Activated naive CD8-positive, alpha-beta T cell treated with anti-CD3 and anti-CD28 coated beads, Interleukin-2, amount 50 U/mL, for 24 hours (primary cell): Measurements from ENCODE around the gene CYP24A1.

Experiments used
- ATAC-seq: fragments of 150-1000 bp; cut with Tn5 transposase; one replicate; pipeline ENCODE4 v1.10.0; 2021
- DNase-seq: peaks from one replicate; pipeline ENCODE4 v3.0.0; 2021
- H3K27ac Mint-ChIP-seq: one replicate; pipeline ENCODE4 v1.8.0; 2021; ENCODE audit warnings: mild to moderate bottlenecking, mixed read lengths
- H3K27me3 Mint-ChIP-seq: one replicate; pipeline ENCODE4 v1.8.0; 2021; ENCODE audit warnings: mixed read lengths
- H3K36me3 Mint-ChIP-seq: one replicate; pipeline ENCODE4 v1.8.0; 2021; ENCODE audit warnings: low read depth, mixed read lengths
- H3K4me1 Mint-ChIP-seq: one replicate; pipeline ENCODE4 v1.8.0; 2021; ENCODE audit warnings: mixed read lengths
- H3K4me3 Mint-ChIP-seq: one replicate; pipeline ENCODE4 v1.8.0; 2021; ENCODE audit warnings: mild to moderate bottlenecking, moderate library complexity, mixed read lengths
- H3K9me3 Mint-ChIP-seq: one replicate; pipeline ENCODE4 v1.8.0; 2021; ENCODE audit warnings: mixed read lengths

The CYP24A1 gene

DNA sequence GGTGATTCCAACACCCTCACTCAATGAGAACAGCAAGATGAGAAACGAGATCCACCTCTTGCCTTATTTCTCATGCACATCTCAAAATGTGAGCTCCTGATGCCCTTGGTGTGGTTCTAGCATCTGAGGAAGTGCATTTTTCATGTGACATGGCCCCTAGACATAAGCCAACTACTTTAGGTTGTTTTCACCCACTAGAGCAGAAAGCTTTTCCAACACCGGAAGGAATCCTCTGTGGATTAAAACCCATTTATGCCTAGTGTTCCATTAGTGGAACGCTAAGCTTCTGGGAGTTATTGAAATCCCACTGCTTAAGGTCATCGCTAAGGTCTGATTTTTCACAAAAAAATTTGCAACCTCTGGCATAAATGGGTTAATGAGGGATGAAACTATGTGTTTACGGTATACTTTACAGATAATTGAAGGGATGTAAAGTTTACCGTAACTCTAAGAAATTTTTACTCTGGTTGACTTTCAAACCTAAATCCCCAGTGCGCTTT, 24.0 kb downstream of the CYP24A1 start:
- Mint-ChIP-seq H3K27me3 (peaks cover 7% of the 10 kb centered on the region), H3K4me3 (no peak overlapping the region), H3K9me3 (no peaks in the 10 kb centered on the region), H3K27ac (no peak overlapping the region), H3K4me1 (no peaks in the 10 kb centered on the region), H3K36me3 (no peaks in the 10 kb centered on the region)
- DNase-seq (no peak), ATAC-seq (no peak)

DNA sequence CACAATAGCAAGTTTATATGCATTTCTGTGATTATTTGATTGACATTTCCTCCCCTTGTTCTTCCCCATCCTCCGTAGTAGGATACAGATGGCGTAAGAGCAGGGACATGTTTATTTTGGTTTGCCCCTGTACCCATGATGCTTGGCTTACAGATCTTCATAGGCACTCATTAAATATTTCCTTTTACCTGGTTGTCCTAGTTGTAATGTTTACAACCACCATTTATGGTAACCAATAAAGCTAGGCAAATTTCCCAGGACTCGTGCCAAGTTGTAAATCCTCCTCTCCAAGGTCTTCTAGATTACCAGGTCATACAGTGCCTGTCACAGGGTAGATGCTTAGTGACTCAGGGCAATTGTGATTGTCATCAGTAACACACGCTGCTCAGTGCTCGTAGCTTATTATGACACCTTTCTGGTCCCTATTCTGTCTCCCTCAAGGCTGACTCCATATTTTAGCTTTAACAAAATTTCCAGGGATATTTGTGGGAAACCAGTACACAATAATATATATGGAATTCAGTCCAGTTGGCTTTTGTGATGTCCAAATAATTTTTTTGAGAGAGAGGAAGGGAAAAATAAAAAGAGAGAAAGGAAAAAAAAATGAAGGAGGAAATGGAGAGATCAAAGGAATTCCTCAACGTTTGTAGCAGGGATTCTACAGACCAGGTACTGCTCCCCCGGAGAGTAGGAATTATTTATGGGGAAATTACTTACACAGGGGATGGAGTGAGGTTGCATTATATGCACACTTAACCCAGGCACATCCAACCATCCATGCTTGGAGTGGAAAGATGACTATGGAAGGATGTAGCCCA, 24.6 kb downstream of the CYP24A1 start:
- Mint-ChIP-seq H3K9me3 (no peaks in the 10 kb centered on the region), H3K27ac (no peak overlapping the region), H3K27me3 (peaks cover 8% of the 10 kb centered on the region), H3K4me1 (no peaks in the 10 kb centered on the region), H3K4me3 (no peak overlapping the region), H3K36me3 (no peaks in the 10 kb centered on the region)
- DNase-seq = no peak
- ATAC-seq = no peak

DNA sequence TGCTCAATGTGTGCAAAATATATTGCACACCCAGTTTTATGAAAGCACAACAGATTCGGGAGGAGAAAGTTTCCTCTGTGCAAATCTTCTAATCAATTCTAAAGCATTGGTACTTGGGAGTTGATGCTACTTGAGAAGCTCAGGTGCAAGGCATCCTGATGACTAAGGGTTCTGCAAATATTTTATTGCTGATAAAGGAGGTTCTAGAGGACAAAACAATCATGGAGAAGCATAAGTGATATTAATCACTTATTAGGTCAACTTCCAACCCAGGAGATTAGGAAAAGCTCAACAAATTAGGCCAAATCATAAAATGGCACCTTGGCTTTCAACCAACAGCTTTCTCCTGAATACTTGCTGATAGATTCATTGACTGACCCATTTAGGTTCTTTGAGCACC, 27.1 kb downstream of the CYP24A1 start:
- Mint-ChIP-seq H3K27me3 (peaks cover 13% of the 10 kb centered on the region), H3K4me3 (no peak overlapping the region), H3K4me1 (no peaks in the 10 kb centered on the region), H3K9me3 (no peaks in the 10 kb centered on the region), H3K36me3 (no peaks in the 10 kb centered on the region), H3K27ac (no peak overlapping the region)
- ATAC-seq (no peak), DNase-seq (no peak)

DNA sequence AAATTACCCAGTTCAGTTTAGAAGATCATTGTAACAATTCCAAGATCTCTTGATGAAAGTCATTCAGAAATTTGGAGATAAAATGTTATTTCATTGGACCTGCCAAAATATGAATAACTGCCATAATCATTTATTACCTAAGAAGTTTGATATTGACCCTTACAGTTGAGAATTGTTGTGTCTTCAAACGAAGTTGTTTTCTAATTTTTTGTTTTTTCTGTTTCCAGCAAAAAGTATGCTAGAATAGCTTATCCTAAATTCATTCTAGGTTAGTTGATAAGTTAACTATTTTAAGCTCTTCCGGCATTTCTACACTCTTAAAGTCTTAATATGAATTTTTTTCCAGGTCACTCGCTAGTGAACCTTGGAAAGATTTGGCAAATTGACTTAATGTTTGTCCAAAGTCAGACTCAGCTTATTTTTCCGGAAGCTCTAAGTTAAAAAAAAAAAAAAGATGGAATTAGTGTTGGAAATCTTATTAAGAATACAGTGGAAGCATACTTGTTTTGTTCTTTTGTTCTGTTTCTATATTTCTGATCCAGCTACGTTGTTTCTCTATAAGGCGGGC, 28.9 kb downstream of the CYP24A1 start:
- no peaks in the 10 kb centered on the region for H3K36me3 Mint-ChIP-seq
- peaks cover 20% of the 10 kb centered on the region for H3K27me3 Mint-ChIP-seq
- H3K4me1 Mint-ChIP-seq = no peaks in the 10 kb centered on the region
- H3K4me3 Mint-ChIP-seq = no peak overlapping the region
- ATAC-seq (no peak), DNase-seq (no peak)
- H3K27ac Mint-ChIP-seq = no peak overlapping the region
- H3K9me3 Mint-ChIP-seq = no peaks in the 10 kb centered on the region

DNA sequence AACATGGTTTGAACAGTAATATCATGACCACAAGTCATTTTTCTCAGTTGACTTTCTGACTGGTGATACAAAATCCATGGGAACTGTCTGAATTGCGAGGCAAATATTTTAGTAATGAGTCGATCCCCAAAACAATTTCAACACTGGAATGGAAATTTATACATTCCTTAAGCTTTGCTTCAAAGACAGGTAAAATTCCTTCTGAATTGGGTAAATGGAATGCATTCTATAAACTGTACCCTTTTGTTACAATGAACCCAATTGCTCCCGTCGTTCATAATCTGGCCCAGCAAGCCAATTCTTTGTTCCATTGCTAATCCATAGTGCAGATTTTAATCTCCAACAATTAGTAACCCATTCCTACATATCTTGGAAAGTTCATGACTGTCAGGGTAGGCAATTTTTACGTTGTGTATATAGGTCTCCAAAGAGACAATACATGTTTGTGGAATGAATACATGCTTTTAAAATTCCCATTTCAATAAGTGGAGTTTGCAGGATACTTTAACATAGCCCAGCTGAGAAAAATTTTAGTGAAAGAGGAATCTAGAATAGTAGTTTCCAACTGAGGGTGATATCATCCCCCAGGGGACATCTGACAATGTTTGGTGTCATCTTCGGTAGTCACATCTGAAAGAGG, 32.7 kb downstream of the CYP24A1 start:
- Mint-ChIP-seq H3K4me1 (no peaks in the 10 kb centered on the region), H3K27ac (no peak overlapping the region), H3K36me3 (no peaks in the 10 kb centered on the region), H3K4me3 (no peak overlapping the region), H3K27me3 (peaks cover 14% of the 10 kb centered on the region), H3K9me3 (no peaks in the 10 kb centered on the region)
- ATAC-seq (no peak), DNase-seq (no peak)

DNA sequence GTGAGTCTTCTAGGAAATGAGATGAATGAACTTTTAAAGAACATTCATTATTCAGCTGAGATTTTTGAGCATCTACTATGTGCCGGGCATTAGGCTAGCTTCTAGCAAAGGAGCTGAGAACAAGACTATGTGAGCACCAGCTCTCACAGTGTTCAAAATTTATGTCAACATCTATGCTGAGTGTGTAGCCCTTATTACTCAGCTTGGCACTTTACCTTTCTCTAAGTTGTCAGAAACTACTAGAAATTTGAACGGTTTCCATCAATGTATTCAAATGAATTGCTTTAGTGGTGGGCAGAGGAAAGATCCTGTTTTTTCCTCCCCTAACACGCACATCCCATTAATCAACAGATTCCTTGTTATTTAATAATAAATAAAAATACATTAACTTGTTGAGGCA, 33.3 kb downstream of the CYP24A1 start:
- DNase-seq (no peak), ATAC-seq (no peak)
- Mint-ChIP-seq H3K4me3 (no peak overlapping the region), H3K27ac (no peak overlapping the region), H3K27me3 (peaks cover 14% of the 10 kb centered on the region), H3K9me3 (no peaks in the 10 kb centered on the region), H3K36me3 (no peaks in the 10 kb centered on the region), H3K4me1 (no peaks in the 10 kb centered on the region)

DNA sequence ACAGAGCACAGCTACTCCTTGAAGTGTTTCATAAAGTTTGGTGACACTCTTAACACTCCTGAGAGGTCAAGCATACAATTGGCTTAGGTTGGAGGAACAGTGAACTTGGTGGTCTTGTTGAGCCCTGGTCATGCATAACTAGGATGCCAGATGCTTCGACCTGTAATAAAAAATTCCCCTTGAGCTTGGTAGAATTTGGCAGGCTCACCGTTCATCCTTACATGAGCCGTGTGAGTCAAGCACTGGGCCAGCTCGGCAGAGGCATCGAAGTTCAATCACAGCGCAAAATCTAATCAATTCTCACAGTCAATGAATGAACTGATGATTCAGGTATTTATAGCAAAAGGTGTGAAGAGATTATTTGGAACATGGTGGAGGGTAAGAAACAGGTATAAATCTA, 33.7 kb downstream of the CYP24A1 start:
- Mint-ChIP-seq H3K27me3 (peaks cover 13% of the 10 kb centered on the region), H3K27ac (no peak overlapping the region), H3K4me1 (no peaks in the 10 kb centered on the region), H3K9me3 (no peaks in the 10 kb centered on the region), H3K4me3 (no peak overlapping the region), H3K36me3 (no peaks in the 10 kb centered on the region)
- ATAC-seq (no peak), DNase-seq (no peak)

DNA sequence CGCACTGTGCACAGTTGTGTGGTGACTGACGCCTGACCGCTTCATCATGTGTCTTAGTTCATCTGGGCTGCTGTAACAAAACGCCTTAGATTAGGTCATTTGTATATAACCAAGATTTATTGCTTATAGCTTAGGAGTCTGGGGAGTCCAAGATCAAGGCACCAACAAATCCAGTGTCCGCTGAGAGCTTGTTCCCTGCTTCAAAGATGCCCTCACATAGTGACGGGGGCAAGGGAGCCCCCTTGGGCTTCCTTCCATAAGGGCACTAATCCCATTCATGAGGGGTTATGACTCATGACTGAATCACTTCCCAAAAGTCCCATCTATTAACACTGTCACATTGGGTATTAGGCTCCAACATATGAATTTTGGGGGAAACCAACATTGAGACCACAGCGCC, 34.6 kb downstream of the CYP24A1 start:
- DNase-seq (no peak), ATAC-seq (no peak)
- H3K27ac Mint-ChIP-seq = no peak overlapping the region
- H3K9me3 Mint-ChIP-seq = no peaks in the 10 kb centered on the region
- H3K4me1 Mint-ChIP-seq = no peaks in the 10 kb centered on the region
- no peak overlapping the region for H3K4me3 Mint-ChIP-seq
- H3K27me3 Mint-ChIP-seq = peaks cover 12% of the 10 kb centered on the region
- H3K36me3 Mint-ChIP-seq = no peaks in the 10 kb centered on the region

DNA sequence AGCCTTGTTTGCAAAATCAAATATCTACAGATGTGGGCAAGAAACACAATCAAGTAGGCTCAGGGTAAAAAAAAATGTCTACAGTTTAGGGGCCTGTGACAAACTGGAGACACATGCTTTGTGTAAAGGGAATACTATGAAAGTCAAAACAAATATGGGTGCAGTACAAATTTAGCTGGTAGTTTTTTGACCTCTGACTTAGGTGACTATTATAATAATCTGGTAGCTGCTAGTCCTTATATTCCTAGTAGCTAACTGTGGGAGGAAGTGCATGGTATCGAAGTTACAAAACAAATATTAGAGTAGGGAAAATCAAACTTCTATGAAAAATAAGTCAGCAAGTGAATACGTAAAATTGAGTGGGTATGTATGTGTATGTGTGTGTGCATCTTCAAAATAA, 35.4 kb downstream of the CYP24A1 start:
- Mint-ChIP-seq H3K27ac (no peak overlapping the region), H3K27me3 (peaks cover 10% of the 10 kb centered on the region), H3K4me1 (no peaks in the 10 kb centered on the region), H3K36me3 (no peaks in the 10 kb centered on the region), H3K9me3 (no peaks in the 10 kb centered on the region), H3K4me3 (no peak overlapping the region)
- no peak for ATAC-seq
- DNase-seq = no peak

DNA sequence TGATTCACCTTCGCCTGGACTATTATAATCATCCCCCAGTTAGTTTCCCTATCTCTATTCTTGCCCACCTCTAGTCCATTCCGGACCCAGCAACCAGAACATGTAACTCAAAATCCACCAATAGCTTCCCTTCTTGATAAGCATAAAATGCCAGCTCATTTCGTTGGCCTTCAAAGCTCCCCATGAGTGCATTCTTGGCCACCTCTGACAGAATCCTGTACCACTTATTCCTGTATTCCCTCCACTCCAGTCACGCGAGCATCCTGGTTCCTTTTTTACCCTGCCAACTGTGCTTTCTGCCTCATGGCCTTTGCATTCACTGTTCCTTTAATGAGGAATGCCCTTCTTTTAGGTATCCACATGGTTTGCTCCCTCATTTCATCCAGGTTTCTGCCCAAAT, 36.7 kb downstream of the CYP24A1 start:
- DNase-seq = no peak
- no peak overlapping the region for H3K4me3 Mint-ChIP-seq
- peaks cover 7% of the 10 kb centered on the region for H3K27me3 Mint-ChIP-seq
- no peak overlapping the region for H3K27ac Mint-ChIP-seq
- no peak for ATAC-seq
- no peaks in the 10 kb centered on the region for H3K36me3 Mint-ChIP-seq
- H3K9me3 Mint-ChIP-seq = no peaks in the 10 kb centered on the region
- H3K4me1 Mint-ChIP-seq = no peaks in the 10 kb centered on the region

DNA sequence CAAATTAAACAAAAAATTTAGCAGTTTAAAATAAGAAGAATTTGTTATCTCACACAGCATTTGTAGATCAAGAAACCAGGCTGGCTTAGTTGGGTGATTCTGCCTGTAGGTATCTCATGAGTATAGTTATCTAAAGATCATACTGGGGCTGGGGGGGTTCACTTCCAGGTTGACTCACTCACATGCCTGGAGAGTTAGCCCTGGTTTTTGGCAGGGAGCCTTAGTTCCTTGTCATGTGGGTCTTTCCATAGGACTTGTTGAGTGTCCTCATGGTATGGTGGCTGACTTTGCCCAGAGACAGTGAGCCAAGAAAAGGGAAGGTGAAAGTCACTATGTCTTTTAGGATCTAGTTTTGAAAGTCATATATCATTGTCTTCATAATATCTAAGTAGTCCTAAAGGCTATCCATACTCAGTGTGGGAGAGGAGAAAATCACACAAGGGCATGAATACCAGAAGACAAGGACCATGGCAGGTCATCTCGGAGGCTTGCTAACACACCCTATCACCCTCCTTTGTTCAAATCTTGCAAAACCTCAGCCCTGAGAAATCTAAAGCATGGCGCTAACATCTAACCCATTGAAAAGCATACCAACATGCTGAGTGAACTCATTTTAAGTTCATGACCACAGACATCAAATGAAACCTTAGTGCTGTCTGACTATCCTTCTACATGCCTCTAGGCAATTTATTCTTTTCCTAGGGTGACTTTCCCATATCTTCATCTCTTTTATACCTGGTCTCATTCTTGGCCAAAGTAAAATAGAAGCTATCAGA, 39.2 kb downstream of the CYP24A1 start:
- H3K27me3 Mint-ChIP-seq = peaks cover 1% of the 10 kb centered on the region
- DNase-seq = no peak
- H3K27ac Mint-ChIP-seq = no peak overlapping the region
- H3K4me3 Mint-ChIP-seq = no peak overlapping the region
- ATAC-seq = no peak
- H3K4me1 Mint-ChIP-seq = no peaks in the 10 kb centered on the region
- no peaks in the 10 kb centered on the region for H3K36me3 Mint-ChIP-seq
- no peaks in the 10 kb centered on the region for H3K9me3 Mint-ChIP-seq

DNA sequence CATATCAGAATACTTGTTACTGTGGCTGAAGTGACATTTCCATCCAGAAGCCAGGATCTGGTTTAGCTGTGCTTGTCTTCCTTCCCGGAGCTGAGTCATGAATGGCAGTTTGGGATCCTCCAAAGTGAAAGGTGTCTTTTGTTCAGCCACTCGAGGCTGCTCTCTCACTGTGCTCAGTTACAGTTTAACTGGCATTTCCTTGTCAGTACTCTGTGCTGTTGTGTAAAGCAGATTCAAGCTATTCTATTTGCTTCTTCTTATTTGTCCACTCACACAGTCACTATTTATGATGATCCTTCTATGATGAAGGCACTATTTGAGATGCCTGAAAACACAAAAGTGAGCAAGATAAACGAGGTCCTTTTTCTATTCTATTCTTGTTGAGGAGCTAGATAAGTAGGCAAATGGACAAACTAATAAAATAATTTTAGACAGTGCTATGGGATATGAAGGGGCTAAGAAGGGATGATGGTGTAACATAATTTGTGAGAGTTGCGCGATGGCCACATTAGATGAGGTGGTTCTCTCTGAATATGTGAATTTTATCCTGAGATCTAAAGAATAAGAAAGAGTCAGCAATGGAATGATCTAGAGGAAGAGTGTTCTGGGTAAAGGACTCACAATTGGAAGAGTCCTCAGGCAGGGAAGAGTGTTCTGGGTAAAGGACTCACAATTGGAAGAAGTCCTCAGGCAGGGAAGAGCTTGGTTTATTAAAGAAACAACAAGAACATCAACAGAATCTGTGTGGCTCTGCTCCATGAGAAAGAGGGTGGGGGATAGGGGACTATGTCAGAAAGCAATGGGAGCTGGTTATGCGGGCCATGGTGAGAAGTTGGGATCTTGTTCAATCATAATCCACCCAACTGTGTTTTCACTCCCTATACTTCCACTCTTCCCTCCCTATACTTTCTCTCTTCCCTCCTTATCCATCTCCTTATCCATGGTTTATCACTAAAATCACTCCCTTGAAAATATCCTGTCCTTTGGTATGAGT, 40.1 kb downstream of the CYP24A1 start:
- Mint-ChIP-seq H3K27ac (no peak overlapping the region), H3K4me1 (no peaks in the 10 kb centered on the region), H3K9me3 (no peaks in the 10 kb centered on the region), H3K36me3 (no peaks in the 10 kb centered on the region), H3K27me3 (peaks cover 3% of the 10 kb centered on the region), H3K4me3 (no peak overlapping the region)
- ATAC-seq = no peak
- no peak for DNase-seq

DNA sequence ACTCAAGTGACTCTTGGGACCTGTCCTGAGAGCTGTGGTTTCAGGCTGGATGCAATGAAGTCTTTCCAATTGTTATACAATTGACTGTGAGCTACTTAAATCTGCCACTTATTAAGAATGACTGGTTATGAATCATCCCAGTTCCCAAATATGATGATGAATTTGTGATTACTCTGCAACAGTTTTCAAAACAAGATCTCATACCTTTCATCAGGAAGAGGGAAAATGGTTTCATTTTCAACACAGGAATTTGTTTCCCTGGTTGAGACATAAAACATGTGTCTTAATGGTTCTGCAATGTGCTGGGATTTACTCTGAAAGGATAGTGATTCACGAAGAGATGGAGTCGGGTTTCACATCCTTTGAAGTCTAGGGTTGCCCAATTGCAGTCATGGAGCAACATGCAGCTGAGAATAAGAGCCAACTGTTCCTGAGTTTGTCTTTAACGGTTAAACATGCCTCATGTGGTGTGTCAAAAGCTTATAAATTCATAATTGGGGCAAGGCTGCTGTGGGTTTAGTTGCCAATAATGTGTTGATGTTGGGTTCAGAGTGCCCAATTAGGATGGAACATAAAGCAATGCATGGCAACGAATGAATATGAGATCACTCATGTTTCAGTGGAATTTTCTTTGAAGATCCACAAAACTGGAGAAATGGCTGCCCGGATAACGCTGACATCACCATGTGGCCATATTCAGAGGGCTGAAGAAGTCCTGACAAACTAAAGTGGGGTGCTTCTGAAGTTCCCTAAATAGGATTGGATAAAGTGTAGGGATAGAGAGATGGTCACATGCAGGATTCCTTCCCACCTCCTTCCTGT, 41.0 kb downstream of the CYP24A1 start:
- no peak overlapping the region for H3K27ac Mint-ChIP-seq
- H3K36me3 Mint-ChIP-seq = no peaks in the 10 kb centered on the region
- no peaks in the 10 kb centered on the region for H3K9me3 Mint-ChIP-seq
- DNase-seq = no peak
- H3K4me3 Mint-ChIP-seq = no peak overlapping the region
- peaks cover 3% of the 10 kb centered on the region for H3K27me3 Mint-ChIP-seq
- no peaks in the 10 kb centered on the region for H3K4me1 Mint-ChIP-seq
- no peak for ATAC-seq
